DMS153 (cell line): ENCODE results near the gene ZCCHC7.
A peak's percentile ranks its signal among the peaks of the same experiment; 100 is the strongest.

Experiments used
- DNase-seq: peaks from one replicate; lab custom pipeline; 2025; lab: John Stamatoyannopoulos, UW

Gene ZCCHC7

DNA sequence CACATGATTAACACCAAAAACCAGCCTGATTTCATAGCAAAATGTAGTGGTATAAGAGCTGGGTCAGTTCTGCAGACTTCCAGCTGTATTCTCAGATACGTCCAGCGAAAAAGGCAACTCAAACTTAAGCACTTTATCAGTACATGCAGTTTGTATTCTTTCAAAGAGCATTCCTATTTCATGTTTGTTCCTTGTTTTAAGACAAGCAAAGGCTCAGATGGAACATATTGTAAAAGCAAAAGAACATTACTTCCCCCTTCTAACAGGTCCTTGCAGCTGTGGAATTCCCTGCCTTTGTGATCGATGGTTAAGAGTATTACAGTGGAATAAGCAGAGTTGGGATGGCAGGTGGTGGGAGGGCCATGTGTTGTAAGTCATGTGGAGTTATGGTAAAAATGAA lies 215.8 kb downstream of the ZCCHC7 start:
- no peak for DNase-seq

GRCh38 chr9:37337301-37337890 lies 217.0 kb downstream of the ZCCHC7 start:
- DNase-seq: peak; percentile 67

- DNase-seq: peak; percentile 39
Observed at GRCh38 chr9:37338218-37338617, 217.8 kb downstream of the ZCCHC7 start.

GRCh38 chr9:37339923-37340322 lies 219.5 kb downstream of the ZCCHC7 start:
- DNase-seq: no peak

DNA sequence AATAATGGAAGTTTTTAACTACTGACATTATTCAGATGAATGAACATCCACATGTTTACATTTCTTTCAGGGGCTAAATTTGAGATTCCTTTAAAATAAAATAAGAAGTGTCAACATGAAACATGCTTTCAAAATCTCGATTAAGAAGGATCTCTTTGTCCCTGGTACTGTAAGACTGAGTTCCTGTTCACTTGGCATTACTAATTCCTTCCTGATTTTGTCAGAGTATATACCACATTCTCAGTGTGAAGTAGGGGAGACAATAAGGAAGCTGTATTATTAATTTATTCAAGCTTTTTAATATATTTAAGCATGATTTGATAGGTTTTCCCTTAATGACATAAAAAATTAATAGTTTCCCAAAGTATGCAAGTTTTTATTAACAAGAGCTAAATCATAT lies 220.6 kb downstream of the ZCCHC7 start:
- no peak for DNase-seq

- DNase-seq: no peak
Observed at GRCh38 chr9:37341704-37342103, 221.3 kb downstream of the ZCCHC7 start.

DNA sequence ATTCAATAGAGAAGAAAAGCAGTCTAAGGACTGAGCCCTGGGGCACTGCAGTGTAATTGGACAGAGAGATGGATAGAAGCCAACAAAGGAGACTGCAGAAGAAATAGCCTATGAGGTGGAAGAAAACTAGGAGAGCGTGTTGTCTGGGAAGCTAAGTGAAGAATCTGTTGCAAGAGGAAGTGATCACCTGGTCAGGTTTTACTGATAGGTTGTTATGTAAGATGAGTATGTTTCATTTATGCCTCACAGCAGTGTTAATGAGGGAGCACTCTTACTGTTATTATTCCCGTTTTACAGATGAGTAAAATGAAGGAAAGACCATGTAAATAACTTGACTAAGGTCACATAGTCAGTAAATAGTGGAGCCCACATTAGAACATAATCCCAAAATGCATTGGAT lies 222.1 kb downstream of the ZCCHC7 start:
- no peak for DNase-seq

DNA sequence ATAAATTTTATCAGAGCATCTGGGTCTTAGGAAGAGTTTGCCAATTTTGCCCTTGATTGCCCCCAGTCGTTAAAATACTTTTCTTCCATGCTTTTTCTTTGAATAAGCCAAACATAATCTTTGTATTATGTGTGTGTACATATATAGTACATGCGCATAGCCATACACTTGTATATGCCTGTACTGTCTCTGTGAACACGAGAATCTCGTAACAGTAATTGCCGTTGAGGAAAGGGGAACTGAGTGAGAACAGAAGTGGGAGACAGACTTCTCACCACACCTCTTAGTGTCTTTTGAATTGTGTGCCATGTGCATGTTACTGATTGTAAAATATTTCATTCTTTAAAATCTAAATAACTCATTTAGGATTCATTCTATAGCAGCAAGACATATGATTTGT lies 222.5 kb downstream of the ZCCHC7 start:
- DNase-seq: no peak

GRCh38 chr9:37343724-37344123 lies 223.3 kb downstream of the ZCCHC7 start:
- no peak for DNase-seq

DNA sequence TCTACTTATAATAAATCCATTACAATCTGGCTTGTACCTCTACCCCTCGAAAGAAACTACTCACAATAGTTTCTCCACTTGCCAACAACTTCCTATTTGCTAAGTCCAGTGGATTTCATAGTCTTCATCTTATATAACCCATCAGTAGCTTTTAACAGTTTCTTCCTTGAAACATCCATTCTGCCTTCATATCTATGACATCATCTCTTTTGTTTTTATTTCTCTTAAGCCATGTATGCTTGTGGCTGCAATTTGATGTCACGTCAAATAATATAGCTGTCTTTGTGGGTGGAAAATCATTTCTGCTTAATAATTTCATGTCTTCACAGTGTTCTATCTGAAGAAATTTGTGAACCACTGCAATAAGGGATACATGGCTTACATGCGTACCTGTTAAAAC lies 224.7 kb downstream of the ZCCHC7 start:
- DNase-seq: no peak

DNA sequence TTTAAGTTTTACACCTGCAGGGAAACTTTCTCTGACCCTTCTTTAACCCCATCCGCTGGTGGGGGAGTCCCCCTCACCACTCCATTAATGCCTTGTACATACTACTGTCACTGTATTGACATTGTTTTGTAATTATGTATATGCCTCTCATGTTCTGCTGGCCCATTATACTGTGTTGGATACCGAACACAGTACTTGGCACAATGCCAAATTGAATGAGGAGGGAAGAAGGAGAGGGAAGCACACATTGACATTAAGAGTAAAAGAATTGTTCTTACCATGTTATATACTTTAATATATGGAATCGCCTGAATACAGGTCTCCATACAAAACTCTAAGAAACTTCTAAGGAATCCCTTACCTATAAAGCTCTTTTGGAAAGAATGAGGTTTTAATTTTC lies 228.5 kb downstream of the ZCCHC7 start:
- no peak for DNase-seq

DNA sequence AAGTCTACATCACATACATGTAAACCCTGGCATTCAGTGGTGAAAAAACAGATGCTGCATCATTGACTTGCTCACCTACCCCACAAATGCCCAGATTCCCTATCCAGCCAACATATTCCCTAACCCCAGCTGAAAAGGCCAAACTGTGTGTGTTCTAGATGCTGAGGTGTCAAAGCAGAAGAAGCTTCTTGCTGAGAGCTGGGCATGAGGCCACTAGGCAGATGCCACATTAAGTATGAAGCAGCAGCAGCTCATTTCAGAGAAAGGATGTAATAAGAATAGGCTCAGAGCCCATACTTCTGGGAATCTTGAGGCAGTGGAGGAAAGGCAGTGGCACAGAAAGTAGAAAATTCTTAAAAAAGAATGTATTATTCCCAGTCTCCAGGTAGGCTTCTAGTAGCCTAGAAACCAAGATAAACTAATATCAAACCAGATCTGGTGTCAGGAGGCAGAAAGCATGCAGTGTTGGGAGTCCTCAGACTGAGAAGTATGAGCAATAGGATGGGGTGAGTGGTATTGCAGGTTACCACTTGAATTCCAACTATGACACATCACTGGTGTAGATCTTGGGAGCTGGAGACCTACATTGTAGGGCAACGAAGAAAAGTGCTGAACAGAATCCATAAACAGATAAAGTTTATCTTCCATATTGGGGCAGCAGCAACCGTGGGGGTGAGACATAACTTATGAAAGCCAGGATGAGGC lies 230.3 kb downstream of the ZCCHC7 start:
- DNase-seq: no peak

DNA sequence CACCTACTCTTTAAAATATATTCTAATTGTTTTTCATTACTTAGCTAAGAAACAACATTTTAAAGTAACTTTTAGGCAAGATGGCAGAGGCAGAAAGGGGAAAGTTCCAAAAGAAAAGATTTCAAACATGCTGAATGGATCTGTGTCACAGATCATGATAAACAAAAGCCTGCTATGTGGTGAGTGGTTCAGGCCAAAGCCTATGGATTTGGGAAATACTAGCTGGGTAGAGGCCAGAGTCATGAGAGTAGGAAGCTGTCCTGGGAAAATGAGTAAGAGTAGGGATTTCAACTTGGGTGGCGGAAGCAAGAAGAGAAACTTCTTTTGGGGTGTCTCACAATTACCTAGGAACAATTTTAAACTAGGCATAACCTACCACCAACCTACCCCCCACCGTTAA lies 233.4 kb downstream of the ZCCHC7 start:
- no peak for DNase-seq

- DNase-seq: no peak
Observed at GRCh38 chr9:37362430-37362829, 242.1 kb downstream of the ZCCHC7 start.

- no peak for DNase-seq
Observed at GRCh38 chr9:37363124-37363523, 242.8 kb downstream of the ZCCHC7 start.

DNA sequence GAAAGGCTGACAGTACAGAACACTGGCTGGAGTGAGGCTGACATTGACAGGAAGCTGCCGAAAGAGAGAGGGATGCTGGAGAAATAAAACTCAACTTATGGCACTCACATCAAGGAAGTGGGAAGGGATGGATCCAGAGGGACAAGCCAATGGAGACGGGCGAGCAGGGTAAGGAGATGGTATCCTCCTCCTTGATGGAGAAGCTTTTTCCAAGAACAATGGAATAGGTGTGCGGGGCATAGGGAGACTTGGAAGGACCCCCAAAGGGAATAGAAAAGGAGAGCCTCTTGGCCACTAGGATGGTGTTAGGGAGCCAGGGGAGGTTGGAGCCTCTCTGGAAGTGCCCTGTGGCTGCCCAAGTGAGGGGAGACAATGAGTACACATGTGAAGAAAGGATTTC lies 243.8 kb downstream of the ZCCHC7 start:
- no peak for DNase-seq

- DNase-seq: no peak
Observed at GRCh38 chr9:37364751-37365360, 244.5 kb downstream of the ZCCHC7 start.

GRCh38 chr9:37369671-37370070 lies 249.3 kb downstream of the ZCCHC7 start:
- DNase-seq: no peak

GRCh38 chr9:37370282-37370681 lies 249.9 kb downstream of the ZCCHC7 start:
- DNase-seq: no peak

DNA sequence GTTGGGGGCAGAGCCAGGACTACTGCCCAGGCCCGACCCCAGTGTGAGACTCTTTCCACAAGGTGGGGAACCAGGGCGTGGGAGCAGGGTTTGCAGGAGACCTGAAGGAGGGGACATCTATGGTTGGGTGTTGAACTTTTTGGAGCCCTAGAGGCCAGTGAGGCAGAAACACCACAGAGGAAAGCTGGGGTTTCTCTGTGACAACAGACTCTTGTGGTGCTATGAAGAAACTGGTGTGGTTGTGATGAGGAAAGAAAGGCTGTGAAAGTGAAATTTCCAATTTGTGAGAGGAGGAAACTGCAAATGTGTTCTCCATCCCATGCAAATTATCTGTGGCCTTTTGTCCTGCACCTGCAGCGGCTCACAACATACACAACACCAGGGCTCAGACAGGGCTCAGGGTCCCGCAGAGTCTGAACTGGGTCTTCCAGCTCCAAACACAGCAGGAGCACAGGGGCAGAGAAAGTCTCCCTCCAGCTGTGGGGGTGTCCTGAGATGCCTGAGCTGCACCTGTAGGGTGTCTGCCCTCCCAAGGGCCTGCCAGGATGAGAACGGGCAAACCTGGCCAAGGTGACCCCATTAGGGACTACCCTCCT lies 250.7 kb downstream of the ZCCHC7 start:
- no peak for DNase-seq

- DNase-seq: no peak
Observed at GRCh38 chr9:37371565-37372464, 251.4 kb downstream of the ZCCHC7 start.

DNA sequence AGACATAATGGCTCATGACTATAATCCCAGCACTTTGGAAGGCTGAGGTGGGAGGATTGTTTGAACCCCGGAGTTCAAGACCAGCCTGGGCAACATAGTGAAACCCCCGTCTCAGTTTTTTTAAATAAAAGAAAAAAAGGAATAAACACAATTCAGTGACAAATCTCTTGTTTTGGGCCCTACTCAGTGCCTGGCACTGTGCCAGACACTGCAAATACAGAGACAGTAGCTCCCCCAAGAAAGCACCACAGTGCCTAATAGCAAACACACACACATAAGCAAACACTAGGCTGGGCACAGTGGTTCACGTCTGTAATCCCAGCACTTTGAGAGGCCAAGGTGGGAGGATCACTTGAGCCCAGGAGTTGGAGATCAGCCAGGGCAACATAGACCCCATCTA lies 252.5 kb downstream of the ZCCHC7 start:
- DNase-seq: no peak
